Activated naive CD4-positive, alpha-beta T cell (primary cell): ENCODE measurements around the gene LYSMD3.
A peak's percentile ranks its signal among the peaks of the same experiment; 100 is the strongest.

Experiments
- DNase-seq, 4 experiments: peaks; one replicate each; lab custom pipeline; 2025; lab: John Stamatoyannopoulos, UW

Gene LYSMD3

DNA sequence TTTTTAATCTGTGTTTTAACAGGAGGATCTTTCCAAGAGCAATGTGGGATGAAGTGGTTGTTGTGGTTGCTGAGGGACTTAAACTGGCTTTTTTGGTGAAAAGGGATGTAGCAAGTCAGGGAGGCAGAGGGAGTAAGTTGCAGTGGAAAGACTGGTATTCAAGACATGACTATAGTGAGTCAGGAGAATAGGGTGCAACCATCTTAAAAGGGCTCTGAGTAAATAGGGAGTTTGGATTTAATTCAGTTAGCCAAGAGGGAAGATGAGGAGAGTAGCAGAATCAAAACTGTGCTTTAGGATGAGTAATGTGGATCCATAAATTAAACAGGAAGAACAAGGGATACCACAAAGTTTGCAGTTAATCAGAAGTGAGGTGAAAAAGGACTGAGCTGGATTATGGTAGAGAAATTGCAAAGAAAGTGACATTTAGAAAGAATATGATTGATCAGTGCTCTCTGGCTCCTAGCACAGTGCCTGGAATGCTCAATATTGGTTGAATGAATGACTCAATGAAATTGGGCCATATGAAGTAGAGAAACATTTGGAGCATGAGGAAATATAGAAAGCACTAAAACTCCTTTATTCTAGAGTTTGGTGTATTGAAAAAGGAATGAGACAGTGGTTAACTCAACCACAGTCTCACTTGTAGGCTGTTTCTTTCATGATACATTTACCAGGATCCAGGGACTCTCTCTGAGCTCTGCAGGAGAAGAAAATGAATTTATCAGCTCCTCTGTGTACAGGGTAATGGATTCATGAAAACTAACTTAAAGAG lies 49.6 kb downstream of the LYSMD3 start:
- DNase-seq, result no peak

- no peak for DNase-seq
Observed at GRCh38 chr5:90477621-90478215, 51.7 kb downstream of the LYSMD3 start.

GRCh38 chr5:90477073-90477472 lies 52.3 kb downstream of the LYSMD3 start:
- no peak for DNase-seq

GRCh38 chr5:90476391-90476790 lies 53.0 kb downstream of the LYSMD3 start:
- no peak for DNase-seq

DNA sequence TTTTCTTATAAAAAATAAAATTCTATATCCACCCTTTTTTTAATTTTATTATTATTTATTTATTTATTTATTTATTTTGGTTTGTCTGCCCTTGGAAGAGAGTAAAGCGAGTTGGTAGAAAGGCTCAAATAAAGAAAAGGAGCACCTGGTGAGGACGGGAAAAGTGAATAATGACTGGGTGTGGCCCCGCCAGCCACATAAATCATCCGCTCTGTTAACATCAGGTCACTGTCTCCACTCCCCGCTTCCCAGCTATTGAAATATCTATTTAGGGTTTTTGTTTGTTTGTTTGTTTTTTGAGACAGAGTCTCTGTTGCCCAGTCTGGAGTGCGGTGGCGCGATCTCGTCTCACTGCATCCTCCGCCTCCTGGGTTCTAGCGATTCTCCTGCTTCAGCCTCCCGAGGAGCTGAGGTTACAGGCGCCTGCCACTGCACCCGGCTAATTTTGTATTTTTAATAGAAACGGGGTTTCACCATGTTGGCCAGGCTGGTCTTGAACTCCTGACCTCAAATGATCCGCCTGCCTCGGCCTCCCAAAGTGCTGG lies 53.9 kb downstream of the LYSMD3 start:
- DNase-seq, result no peak

DNA sequence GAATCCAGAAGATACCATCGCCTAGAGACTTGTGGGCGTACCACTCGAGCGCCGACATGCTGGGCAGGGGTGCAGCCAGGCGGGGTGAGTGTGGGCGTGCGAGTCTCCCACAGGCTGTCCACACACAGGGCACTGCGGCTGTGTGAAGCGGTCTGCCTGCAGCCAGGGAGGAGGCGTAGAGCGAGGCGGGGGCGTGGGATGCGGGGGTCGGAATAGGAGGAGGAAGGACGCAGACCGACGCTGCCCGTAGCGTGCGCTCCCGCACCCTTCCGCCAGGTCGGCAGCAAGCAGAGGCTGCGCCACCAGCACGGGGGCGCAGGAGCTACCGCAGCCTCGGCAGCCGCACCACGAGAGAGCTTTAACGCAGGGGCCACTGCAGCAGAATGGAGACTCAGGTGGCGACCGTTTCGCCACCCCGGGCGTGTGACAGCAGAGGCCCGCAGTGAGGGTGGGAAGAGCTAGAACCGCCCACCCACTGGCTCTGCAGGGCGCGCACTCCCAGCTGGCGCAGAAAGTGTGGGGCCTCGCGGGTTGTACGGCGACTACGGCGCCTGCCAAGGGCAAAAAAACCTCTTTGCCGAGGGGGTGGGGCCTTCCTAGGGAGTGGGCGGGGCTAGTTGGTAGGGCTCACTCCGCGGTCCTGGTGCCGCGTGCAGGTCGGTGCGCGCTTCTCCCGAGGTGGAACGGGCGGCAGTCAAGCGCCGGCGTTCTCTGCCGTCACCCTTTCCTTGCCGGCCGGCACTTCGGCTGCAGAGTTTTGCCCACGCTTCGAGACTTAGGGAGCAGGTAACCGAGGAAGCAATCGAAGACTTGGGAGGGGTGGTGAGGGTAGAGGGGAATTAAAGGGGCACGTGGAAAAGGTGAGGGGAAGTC lies 54.9 kb downstream of the LYSMD3 start, which contains the start of the genes MBLAC2 and POLR3G:
Gene MBLAC2, minus strand, starts transcription at position 537 of the 873 bp plus-strand sequence. Its CDS starts 479 bp downstream, at position 58.
Gene POLR3G, plus strand, starts transcription at position 630 of the 873 bp plus-strand sequence. CDS start 10,704 bp downstream, outside the sequence.
- DNase-seq, result peak; percentile 82 to 90 (median 86)

DNA sequence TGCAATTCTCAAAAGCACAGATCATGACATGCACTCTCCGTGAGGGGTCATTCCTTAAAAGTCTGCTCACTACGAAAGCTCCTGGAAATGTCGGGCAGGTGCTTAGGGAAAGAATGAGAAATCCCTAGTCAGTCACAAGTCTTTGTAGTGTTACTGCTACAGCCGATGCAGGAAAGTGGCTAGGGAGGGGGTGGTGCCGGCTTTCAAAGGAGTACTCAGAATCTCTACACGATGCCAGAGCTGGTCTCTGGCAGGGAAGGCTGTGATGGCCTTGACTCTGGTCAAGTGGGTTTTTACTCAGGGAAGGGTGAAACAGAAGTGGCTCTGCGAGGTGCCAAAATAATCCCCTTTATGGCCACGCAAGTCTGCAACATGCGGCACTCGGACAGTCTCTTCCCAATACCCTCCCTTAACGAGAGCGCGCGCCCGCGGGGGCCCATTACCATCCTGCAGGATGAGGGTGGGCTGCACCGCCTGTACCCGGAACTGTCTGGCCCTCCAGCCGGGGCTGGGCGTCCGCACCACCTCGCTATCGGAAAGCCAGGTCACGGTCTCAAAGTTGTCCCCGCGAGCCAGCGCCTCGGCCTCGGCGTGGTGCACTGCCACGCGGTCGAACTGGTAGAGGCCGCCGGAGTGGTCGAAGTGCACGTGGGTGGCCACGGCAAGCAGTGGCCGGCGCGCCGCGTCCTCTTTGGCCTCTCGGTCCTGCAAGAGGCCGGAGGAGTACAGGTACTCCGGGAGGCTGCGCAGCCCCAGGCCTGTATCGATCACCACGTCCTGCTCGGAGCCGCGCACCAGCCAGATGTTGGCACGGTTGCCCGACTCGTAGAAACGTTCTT lies 55.8 kb downstream of the LYSMD3 start:
- peak in 2 of 4 experiments; percentile 16 to 49 for DNase-seq

GRCh38 chr5:90472783-90473395 lies 56.5 kb downstream of the LYSMD3 start:
- no peak for DNase-seq
